Measurements from ENCODE around the gene SBDS.
"Not testable (repeated sequence)": the region's sequence is repeated elsewhere in the genome, so short reads cannot be mapped to it uniquely, and the experiment has no call there.

Gene SBDS

GRCh38 chr7:66994691-66995049 is 716 bp downstream of the SBDS start:
- DNase-seq = not testable (repeated sequence)

GRCh38 chr7:66994051-66994450 is 1.3 kb downstream of the SBDS start:
- DNase-seq = not testable (repeated sequence)

DNA sequence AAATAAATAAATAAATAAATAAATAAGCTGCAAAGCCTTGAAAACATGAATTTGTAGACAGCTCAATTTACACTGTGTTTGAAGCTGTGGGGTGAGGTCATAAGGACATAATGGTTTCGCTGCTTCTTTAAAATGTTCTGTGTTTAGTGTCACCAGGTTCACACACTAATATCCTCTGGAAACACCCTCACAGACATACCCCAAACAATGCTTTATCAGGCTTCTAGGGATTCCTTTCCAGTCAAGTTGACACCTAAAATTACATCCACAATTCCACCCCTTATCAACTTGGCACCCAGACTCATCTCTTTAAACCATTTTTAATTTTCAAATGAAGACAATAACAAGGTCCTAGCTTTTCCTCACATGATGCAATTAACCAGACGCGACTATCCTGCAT is 5.8 kb downstream of the SBDS start:
- not testable (repeated sequence) for DNase-seq

DNA sequence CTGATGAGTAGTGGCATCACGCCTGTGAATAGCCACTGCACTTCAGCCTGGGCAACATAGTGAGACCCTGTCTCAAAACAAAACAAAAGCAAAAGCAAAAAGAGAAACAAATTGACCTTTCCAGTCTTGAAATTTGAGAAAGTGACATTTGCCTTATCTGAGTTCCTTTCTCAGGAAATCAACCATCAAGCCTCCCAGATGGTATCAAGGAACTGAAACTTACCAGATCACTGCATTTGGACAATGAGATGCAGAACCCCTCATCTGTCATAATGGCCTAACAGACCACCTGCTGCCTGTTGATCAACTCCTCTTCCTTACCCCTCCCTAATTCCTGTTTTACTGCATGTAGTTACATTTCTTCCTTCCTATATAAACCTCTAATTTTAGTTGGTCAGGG is 15.1 kb downstream of the SBDS start:
- not testable (repeated sequence) for DNase-seq

- not testable (repeated sequence) for DNase-seq
These were observed 16.4 kb downstream of the SBDS start for GRCh38 chr7:66979013-66979412.

- not testable (repeated sequence) for DNase-seq
These were observed 17.1 kb downstream of the SBDS start for GRCh38 chr7:66978312-66978711.

- no peak for DNase-seq
These were observed 20.3 kb downstream of the SBDS start for GRCh38 chr7:66974986-66975590.

GRCh38 chr7:66970310-66970709 is 25.1 kb downstream of the SBDS start:
- DNase-seq = no peak

DNA sequence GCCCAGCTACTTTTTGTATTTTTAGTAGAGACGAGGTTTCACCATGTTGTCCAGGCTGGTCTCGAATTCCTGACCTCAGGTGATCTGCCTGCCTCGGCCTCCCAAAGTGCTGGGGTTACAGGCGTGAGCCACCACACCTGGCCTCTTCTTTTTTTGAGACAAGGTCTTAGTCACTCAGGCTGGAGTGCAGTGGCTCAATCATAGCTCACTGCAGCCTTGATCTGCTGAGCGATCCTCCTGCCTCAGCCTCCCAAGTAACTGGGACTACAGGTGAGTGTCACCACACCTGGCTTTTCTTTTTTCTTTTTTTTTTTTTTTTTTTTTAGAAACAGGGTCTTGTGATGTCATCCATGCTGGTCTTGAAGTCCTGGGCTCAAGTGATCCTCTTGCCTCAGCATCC is 26.4 kb downstream of the SBDS start:
- not testable (repeated sequence) for DNase-seq

GRCh38 chr7:66967029-66967428 is 28.4 kb downstream of the SBDS start:
- no peak for DNase-seq

DNA sequence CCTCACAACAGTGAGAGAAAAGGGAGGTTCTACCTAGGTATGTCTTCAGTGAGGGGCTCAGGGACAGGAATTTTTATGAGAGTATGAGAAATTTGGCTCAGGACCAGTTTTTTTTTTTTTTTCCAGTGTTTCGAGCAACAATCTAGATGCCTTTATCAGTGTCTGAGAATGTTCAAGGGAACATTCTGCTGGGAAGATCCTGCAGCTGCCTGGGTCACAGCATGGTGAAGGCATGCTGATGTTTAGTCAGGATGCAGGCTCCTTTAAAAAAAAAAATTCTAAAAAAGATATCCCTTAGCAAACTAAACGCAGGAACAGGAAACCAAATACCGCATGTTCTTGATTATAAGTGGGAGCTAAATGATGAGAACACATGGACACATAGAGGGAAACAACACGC is 31.0 kb downstream of the SBDS start:
- DNase-seq = no peak

DNA sequence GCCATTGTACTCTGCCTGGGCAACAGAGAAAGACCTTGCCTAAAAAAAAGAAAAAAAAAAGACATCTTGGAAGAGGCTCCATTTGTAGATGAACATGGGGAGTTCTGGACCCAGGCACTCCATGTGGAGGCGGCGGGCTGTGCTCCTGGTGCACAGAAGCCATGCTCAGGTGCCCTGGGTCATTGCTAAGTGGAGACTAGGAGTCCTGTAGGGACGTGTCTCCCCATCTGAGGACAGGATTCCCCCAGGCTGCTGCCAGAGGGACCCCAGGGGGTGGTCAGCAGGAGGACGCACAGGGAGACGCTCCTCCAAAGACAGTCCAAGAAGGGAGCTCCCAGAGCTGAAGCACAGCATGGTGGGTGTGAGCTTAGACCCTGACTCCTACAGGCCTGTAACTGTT is 34.3 kb downstream of the SBDS start:
- DNase-seq = no peak

GRCh38 chr7:66960192-66960591 is 35.2 kb downstream of the SBDS start:
- DNase-seq = no peak

GRCh38 chr7:66958538-66959350 is 36.6 kb downstream of the SBDS start:
- no peak for DNase-seq

DNA sequence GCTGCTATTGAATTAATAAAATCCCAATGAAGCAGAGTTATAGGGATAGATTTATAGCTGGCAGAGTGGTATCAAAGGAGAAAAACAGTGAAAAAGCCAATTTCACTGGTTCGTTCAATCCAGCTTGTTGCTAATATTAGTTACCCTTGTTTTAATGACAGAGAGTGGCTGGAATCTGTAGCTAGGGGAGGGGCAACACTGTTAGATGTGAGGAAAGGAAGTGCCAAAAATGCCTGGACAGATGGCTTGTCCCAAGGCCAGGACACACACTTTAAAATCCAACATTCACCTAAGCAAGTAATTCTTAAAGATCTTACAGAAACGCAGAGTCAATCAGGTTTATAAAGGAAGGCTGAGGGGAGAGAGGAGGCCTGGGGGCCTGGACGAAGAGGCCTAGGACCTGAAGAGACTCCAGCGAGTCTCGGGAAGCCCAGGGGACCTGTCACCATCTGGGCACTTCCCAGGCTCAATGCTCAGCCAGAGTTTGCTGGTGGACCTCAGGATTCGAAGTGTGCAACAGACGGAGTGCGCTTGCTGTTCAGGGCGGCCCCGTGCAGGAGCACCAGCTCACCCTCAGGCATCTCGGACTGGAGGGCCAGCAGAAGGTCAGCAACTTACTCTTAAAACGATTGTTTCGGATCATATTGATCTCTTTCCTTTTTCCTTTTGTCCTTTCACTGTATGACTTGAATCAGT is 37.6 kb downstream of the SBDS start:
- no peak for DNase-seq

GRCh38 chr7:66953044-66953427 is 42.4 kb downstream of the SBDS start:
- no peak for DNase-seq

DNA sequence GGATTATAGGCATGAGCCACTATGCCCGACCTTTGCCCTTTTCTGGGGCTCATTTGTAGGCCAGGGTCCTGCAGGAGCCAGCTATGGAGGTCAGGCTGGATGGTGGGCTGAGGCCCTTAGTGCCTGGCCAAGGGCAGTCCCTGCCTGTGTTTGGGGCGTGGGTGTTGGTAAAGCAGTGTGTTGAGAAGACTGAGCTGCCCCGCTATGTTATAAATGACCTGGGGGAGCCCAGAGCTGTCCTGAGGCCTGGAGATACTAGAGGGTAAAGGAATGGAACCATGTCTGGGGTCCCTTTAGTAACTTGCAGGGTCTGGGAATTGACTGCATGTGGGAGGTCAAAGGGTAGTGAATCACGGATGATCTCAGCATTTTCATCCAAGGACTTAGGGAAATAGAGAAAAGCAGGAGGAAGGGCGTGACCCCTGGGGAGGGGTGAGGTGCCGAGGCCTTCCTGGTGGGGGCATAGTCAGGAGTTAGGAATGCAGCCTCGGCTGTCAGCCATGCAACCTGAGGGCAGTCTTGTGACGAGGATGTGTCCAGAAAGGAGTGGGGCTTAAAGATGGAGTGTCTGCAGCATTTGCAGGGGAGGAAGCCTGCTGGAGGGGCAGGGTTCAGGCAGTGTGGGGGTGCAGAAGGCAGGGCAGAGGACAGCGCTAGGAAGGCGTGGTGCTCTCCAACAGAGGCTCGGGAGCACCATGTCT is 42.9 kb downstream of the SBDS start:
- no peak for DNase-seq

- no peak for DNase-seq
These were observed 44.6 kb downstream of the SBDS start for GRCh38 chr7:66950763-66951162.

- no peak for DNase-seq
These were observed 45.1 kb downstream of the SBDS start for GRCh38 chr7:66950311-66950710.

- DNase-seq = no peak
These were observed 46.8 kb downstream of the SBDS start for GRCh38 chr7:66948480-66949109.

GRCh38 chr7:66946545-66946944 is 48.8 kb downstream of the SBDS start:
- DNase-seq = no peak

DNA sequence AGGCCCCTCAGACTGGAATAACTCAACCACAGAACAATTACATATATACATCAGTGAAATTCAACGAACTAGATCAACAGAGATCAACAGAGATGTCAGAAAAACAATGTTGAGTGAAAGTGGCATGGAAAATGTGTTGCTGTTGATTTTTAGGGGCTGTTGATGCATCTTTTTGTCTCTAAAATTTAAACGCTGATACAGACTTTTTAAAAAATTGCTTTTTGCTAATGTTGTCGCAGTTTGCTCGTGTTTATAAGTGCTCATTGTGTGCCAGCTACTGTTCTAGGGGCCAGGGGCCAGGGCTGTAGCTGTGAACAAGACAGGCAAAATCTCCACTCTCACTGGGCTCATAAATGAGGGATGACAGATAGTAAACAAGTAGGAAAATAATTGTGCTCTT is 56.1 kb downstream of the SBDS start:
- no peak for DNase-seq

DNA sequence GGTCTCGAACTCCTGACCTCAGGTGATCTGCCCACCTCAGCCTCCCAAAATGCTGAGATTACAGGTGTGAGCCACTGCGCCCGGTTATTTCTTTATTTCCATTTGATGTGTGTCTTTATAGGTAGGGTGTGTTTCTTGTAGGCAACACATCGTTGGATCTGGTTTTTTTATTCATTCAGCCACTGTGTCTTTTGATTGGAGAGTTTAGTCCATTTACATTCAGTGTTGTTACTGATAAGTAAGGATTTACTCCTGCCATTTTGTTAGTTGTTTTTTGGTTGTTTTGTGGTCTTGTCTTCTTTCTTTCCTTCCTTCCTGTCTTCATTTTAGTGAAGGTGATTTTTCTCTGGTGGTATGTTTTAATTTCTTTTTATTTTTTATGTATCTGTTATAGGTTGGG is 57.4 kb downstream of the SBDS start:
- DNase-seq = no peak

Measured in activated gamma-delta T cell (primary cell).